ENCODE data around the gene TMEM126A. TPM values are rescaled to one million over a fixed set of nuclear protein-coding genes. Genes with fewer than 3 reads are reported as not detected.

Gene TMEM126A
- total and polyA plus RNA-seq, 2 experiments from 2014 or later: 22.9 to 69.8 TPM

- H3K4me2 ChIP-seq (ENCODE audit: unreplicated experiment): peak within 1 kb of the TSS; percentile 83
- peak; percentile 98 for DNase-seq
- 0 to 4% methylated on average over 13 of the region's 13 CpGs for WGBS, 2 experiments (ENCODE audit: low coverage in 1 of 2, low lambda C conversion rate in 2 of 2, missing lambda C conversion rate in 2 of 2)
- no peaks in the 10 kb centered on the region for H3K9me2 ChIP-seq (ENCODE audit: insufficient read depth)
- H3K4me3 ChIP-seq: peak within 1 kb of the TSS; percentile 76
- in situ Hi-C loops (cut with MboI): loop anchor here (10.0 to 25.0 kb wide), 2 partner anchors 139 to 276 kb away; no protein-coding TSS in a partner anchor
- no peaks in the 10 kb centered on the region for H3K9me3 ChIP-seq (ENCODE audit: low read depth)
- peaks cover 31% of the 10 kb centered on the region for H3F3A ChIP-seq (ENCODE audit: insufficient read depth)
- peaks cover 24% of the 10 kb centered on the region for H3K4me1 ChIP-seq (ENCODE audit: insufficient read depth)
- H3K27me3 ChIP-seq (replicated peaks; ENCODE audit: insufficient read depth): no peaks in the 10 kb centered on the region
- peak within 1 kb of the TSS; percentile 78 for H3K9ac ChIP-seq
- peak within 1 kb of the TSS; percentile 95 for H2AFZ ChIP-seq
- peak within 1 kb of the TSS; percentile 85 for H3K27ac ChIP-seq
- H4K20me1 ChIP-seq (ENCODE audit: insufficient read depth): no peaks in the 10 kb centered on the region
- TF ChIP-seq EZH2 (IDR thresholded peaks at IDR 0.05; ENCODE audit: insufficient read depth, poor library complexity, severe bottlenecking) (no peak), EZH2phosphoT487 (IDR thresholded peaks at IDR 0.05; ENCODE audit: insufficient read depth, low read depth) (no peak)
- H3K36me3 ChIP-seq (ENCODE audit: low read depth): no peaks in the 10 kb centered on the region
- H3K79me2 ChIP-seq (ENCODE audit: insufficient read depth): peaks cover 6% of the 10 kb centered on the region
These were observed 38.2 kb downstream of the TMEM126A start, which contains the start of gene CCDC89 for GRCh38 chr11:85685820-85686459. Gene CCDC89 (minus strand): TSS chr11:85686195. CDS start chr11:85686130, 65 bp downstream.

DNA sequence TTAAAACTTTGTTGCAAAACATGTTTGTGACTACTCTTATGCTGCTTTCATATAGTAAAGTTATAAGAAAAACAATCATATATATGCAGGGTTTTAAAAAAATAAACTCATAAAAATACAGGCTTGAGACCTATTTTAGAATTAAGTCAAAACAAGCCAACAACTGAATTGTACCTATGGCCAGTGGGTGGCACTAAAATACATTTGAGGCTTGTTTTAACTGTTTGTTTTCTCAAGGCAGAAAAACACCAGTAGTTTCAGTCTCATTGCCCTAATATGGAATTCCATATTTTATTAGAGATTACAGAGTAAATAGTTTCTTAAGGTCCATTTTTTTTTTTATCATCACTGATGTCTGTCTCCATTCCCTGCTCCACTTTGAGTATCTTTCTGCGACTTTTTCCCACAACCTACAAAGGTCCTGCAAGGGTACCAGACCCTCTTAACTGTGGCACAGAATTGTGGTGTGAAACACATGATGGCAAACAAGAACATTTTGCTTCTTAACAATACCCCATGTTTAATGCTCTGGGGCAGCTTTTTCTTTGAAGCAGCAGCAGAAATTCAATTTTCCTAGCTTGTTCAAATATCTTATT is 46.7 kb downstream of the TMEM126A start:
- 100% methylated on average over 1 of the region's 1 CpG for WGBS, 2 experiments (ENCODE audit: low coverage in 1 of 2, low lambda C conversion rate in 2 of 2, missing lambda C conversion rate in 2 of 2)
- no peak for TF ChIP-seq EZH2 (IDR thresholded peaks at IDR 0.05; ENCODE audit: insufficient read depth, poor library complexity, severe bottlenecking)
- no peak for TF ChIP-seq EZH2phosphoT487 (IDR thresholded peaks at IDR 0.05; ENCODE audit: insufficient read depth, low read depth)

DNA sequence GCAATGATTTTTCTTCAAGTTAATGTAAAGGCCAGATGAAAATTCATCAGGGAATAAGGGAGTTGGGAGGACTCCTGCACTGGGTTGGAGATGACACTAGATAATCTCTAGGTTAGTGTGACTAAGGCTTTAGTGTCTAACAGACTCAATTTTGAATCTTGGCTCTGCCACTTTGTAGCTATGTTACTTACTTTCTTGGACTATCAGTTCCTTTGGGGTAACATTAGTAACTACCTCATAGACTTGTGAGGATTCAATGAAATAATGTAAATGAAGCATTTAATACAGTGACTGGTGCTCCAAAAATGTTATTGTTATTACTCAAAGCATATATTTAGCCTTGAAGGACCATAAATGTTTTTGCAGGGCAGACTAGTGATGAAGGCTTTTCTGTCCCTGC is 47.8 kb downstream of the TMEM126A start:
- in situ Hi-C loops (cut with MboI): loop anchor here (10.0 to 25.0 kb wide), 2 partner anchors 149 to 267 kb away; no protein-coding TSS in a partner anchor
- Histone ChIP-seq H3K4me3 (no peak overlapping the region), H3K9ac (no peak overlapping the region), H4K20me1 (ENCODE audit: insufficient read depth) (no peaks in the 10 kb centered on the region), H3K9me2 (ENCODE audit: insufficient read depth) (no peaks in the 10 kb centered on the region), H3K79me2 (ENCODE audit: insufficient read depth) (no peaks in the 10 kb centered on the region), H3K36me3 (ENCODE audit: low read depth) (no peaks in the 10 kb centered on the region), H3K4me2 (ENCODE audit: unreplicated experiment) (peak overlapping the region; percentile 47), H3F3A (ENCODE audit: insufficient read depth) (peaks cover 14% of the 10 kb centered on the region), H2AFZ (peak overlapping the region; percentile 14; the same call in 1 of the 2 replicates), H3K9me3 (ENCODE audit: low read depth) (no peaks in the 10 kb centered on the region), H3K27ac (0 out of 2 replicates have a peak overlapping the region, but pooled peaks have one; percentile 4), H3K27me3 (replicated peaks; ENCODE audit: insufficient read depth) (no peaks in the 10 kb centered on the region), H3K4me1 (ENCODE audit: insufficient read depth) (peaks cover 21% of the 10 kb centered on the region)
- DNase-seq: peak; percentile 58
- TF ChIP-seq EZH2phosphoT487 (IDR thresholded peaks at IDR 0.05; ENCODE audit: insufficient read depth, low read depth): no peak
- no peak for TF ChIP-seq EZH2 (IDR thresholded peaks at IDR 0.05; ENCODE audit: insufficient read depth, poor library complexity, severe bottlenecking)

More for the DNA sequence above, 46.7 kb downstream of the TMEM126A start:
- peak; percentile 73 for DNase-seq
- H4K20me1 ChIP-seq (ENCODE audit: insufficient read depth): no peaks in the 10 kb centered on the region
- no peak overlapping the region for H3K27ac ChIP-seq
- H3K4me3 ChIP-seq: no peak overlapping the region
- H3K4me1 ChIP-seq (ENCODE audit: insufficient read depth): peaks cover 21% of the 10 kb centered on the region
- H3K9ac ChIP-seq: no peak overlapping the region
- peaks cover 14% of the 10 kb centered on the region for H3F3A ChIP-seq (ENCODE audit: insufficient read depth)
- H2AFZ ChIP-seq: no peak overlapping the region
- H3K79me2 ChIP-seq (ENCODE audit: insufficient read depth): no peaks in the 10 kb centered on the region
- peak overlapping the region; percentile 47 for H3K4me2 ChIP-seq (ENCODE audit: unreplicated experiment)
- H3K9me3 ChIP-seq (ENCODE audit: low read depth): no peaks in the 10 kb centered on the region
- no peaks in the 10 kb centered on the region for H3K9me2 ChIP-seq (ENCODE audit: insufficient read depth)
- no peaks in the 10 kb centered on the region for H3K27me3 ChIP-seq (replicated peaks; ENCODE audit: insufficient read depth)
- in situ Hi-C loops (cut with MboI): loop anchor here (10.0 to 25.0 kb wide), 2 partner anchors 150 to 268 kb away; no protein-coding TSS in a partner anchor
- H3K36me3 ChIP-seq (ENCODE audit: low read depth): no peaks in the 10 kb centered on the region

DNA sequence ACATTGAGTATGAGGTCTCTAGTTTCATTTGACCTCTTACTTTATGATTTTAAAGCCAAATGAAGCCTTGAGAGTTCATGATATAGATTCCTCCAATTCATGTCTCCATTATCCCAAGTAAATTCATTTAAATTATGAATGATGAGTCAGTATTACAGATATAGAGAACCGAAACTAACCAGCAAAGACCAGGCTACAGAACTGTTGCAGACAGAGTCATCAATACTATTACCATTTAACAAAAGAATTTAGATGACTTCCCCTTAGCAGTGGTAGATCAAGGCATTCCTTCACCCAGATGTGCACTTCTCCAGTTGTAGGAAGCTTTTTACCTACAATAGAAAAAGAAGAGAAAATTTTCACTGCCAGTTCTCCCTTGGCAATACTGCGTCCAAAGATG is 50.0 kb downstream of the TMEM126A start:
- Histone ChIP-seq H4K20me1 (ENCODE audit: insufficient read depth) (no peaks in the 10 kb centered on the region), H3K4me1 (ENCODE audit: insufficient read depth) (peaks cover 21% of the 10 kb centered on the region), H3K9me3 (ENCODE audit: low read depth) (no peaks in the 10 kb centered on the region), H3F3A (ENCODE audit: insufficient read depth) (peaks cover 14% of the 10 kb centered on the region), H3K27me3 (replicated peaks; ENCODE audit: insufficient read depth) (no peaks in the 10 kb centered on the region), H3K36me3 (ENCODE audit: low read depth) (no peaks in the 10 kb centered on the region), H3K9me2 (ENCODE audit: insufficient read depth) (no peaks in the 10 kb centered on the region), H3K4me2 (ENCODE audit: unreplicated experiment) (no peak overlapping the region), H3K9ac (no peak overlapping the region), H3K79me2 (ENCODE audit: insufficient read depth) (no peaks in the 10 kb centered on the region), H3K4me3 (no peak overlapping the region), H2AFZ (no peak overlapping the region), H3K27ac (no peak overlapping the region)
- TF ChIP-seq EZH2 (IDR thresholded peaks at IDR 0.05; ENCODE audit: insufficient read depth, poor library complexity, severe bottlenecking) (no peak), EZH2phosphoT487 (IDR thresholded peaks at IDR 0.05; ENCODE audit: insufficient read depth, low read depth) (no peak)
- 81 to 89% methylated on average over 2 of the region's 2 CpGs for WGBS, 2 experiments (ENCODE audit: low coverage in 1 of 2, low lambda C conversion rate in 2 of 2, missing lambda C conversion rate in 2 of 2)
- DNase-seq: no peak
- in situ Hi-C loops (cut with MboI): loop anchor here (10.0 to 25.0 kb wide), 2 partner anchors 147 to 265 kb away; no protein-coding TSS in a partner anchor

Measured in GM23248 (cell line).